HCT116 (cell line): Measurements from ENCODE around the gene CTSW.

Experiments used
- ATF3 ChIP-seq: IDR thresholded peaks from 2 replicates; pipeline ENCODE4 v1.6.1; 2012
- CTCF ChIP-seq, 3 experiments: fragments of 200-600 bp in 1 of 3; sonication (generic) in 1 of 3; IDR thresholded peaks in 2 of 3; conservative IDR thresholded peaks in 1 of 3; 2 replicates each; pipeline ENCODE4 v1.5.1; 2012 to 2017; ENCODE audit warnings: low read depth in 2 of 3, low read length in 2 of 3, antibody characterized with exemption in 1 of 3, borderline replicate concordance in 1 of 3, control low read depth in 1 of 3, mild to moderate bottlenecking in 1 of 3, mixed read lengths in 1 of 3, mixed run types in 1 of 3, moderate library complexity in 1 of 3; ENCODE audit not compliant: insufficient read depth in 1 of 3
- EZH2 ChIP-seq: fragments of 200-600 bp; sonication (generic); IDR thresholded peaks from 2 replicates; pipeline ENCODE4 v1.6.1; 2017; ENCODE audit warnings: antibody characterized with exemption, mixed run types
- EZH2phosphoT487 ChIP-seq: fragments of 200-600 bp; IDR thresholded peaks from 2 replicates; pipeline ENCODE4 v1.6.1; 2018; ENCODE audit warnings: antibody characterized with exemption, borderline replicate concordance
- JUND ChIP-seq: IDR thresholded peaks from 2 replicates; pipeline ENCODE4 v1.6.1; 2012
- POLR2A ChIP-seq: IDR thresholded peaks from 2 replicates; pipeline ENCODE4 v1.7.0; 2011; ENCODE audit warnings: borderline replicate concordance; ENCODE audit not compliant: insufficient read depth, insufficient read length; ENCODE audit errors: extremely low read depth
- POLR2AphosphoS5 ChIP-seq: IDR thresholded peaks from 2 replicates; pipeline ENCODE4 v1.6.1; 2011; ENCODE audit warnings: mild to moderate bottlenecking, low read depth, low read length, moderate library complexity
- SP1 ChIP-seq: IDR thresholded peaks from 2 replicates; pipeline ENCODE4 v1.6.1; 2012; ENCODE audit warnings: low read depth
- ZNF274 ChIP-seq: fragments of 200-500 bp; sonication (Bioruptor generic); IDR thresholded peaks from 2 replicates; pipeline ENCODE4 v1.6.1; 2014; ENCODE audit warnings: mild to moderate bottlenecking, low read depth, low read length, inconsistent platforms

DNA sequence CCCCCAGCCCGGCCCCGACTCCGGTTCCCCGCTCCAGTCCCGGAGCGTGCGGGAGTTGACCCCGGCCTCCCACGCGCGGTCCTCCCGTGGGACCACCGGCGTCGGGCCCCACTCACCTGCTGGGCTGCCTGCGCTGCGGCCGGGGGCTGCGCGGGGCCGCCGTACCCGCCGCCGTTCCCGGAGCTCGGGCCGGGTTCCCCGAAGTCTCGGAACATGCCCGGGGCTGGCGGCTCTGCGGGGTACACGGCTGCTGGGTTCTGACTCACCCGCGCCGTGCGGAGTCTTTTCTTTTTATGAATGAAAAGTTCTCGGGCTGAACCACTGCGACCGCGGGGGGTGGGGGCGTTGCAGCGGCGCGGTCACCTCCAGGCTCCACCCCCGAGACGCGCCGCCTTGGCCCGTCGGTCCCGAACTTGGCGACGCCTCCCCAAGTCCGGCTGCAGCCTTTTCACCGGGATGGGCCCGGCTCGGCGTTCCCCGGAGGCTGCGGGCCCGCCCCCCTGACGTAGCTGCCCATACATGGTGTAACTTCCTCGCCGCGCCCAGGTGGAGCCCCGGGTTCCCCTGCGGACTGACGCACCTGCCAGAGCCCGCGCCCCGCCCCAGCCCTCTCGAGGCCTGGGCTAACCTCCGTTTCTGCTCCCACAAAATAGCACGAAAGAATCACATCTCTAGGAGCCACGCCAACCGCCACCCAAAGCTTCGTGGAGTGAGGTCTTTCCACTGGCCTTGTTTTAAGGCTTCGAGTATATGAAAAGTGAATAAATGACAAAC lies 20.7 kb downstream of the CTSW start, which contains the start of gene FOSL1:
- no peak for TF ChIP-seq CTCF (IDR thresholded peaks at IDR 0.05 in 2 of 3, conservative IDR thresholded peaks at IDR 0.05 in 1 of 3; ENCODE audit: borderline replicate concordance in 1 of 3, insufficient read depth in 1 of 3, low read depth in 2 of 3, low read length in 2 of 3)
- TF ChIP-seq EZH2phosphoT487 = no peak
- TF ChIP-seq ZNF274 = no peak
- TF ChIP-seq POLR2AphosphoS5 = peak; percentile 99
- TF ChIP-seq ATF3 = no peak
- peak; percentile 97 for TF ChIP-seq POLR2A
- TF ChIP-seq EZH2 = no peak
- no peak for TF ChIP-seq JUND
- no peak for TF ChIP-seq SP1
